Erythroblast (primary cell): ENCODE data around the gene RNF8.
A peak's percentile ranks its signal among the peaks of the same experiment; 100 is the strongest.

ENCODE experiments used
- DNase-seq, 2 experiments: peaks; one replicate each; lab custom pipeline; 2025; lab: John Stamatoyannopoulos, UW
- GATA1 ChIP-seq: IDR thresholded peaks from 2 replicates; pipeline ENCODE4 v1.6.1; 2011; ENCODE audit warnings: low read depth, mild to moderate bottlenecking, control low read depth, low read length, moderate library complexity
- POLR2A ChIP-seq: IDR thresholded peaks from 2 replicates; pipeline ENCODE4 v1.6.1; 2011; ENCODE audit warnings: mild to moderate bottlenecking, low read length

The RNF8 gene

DNA sequence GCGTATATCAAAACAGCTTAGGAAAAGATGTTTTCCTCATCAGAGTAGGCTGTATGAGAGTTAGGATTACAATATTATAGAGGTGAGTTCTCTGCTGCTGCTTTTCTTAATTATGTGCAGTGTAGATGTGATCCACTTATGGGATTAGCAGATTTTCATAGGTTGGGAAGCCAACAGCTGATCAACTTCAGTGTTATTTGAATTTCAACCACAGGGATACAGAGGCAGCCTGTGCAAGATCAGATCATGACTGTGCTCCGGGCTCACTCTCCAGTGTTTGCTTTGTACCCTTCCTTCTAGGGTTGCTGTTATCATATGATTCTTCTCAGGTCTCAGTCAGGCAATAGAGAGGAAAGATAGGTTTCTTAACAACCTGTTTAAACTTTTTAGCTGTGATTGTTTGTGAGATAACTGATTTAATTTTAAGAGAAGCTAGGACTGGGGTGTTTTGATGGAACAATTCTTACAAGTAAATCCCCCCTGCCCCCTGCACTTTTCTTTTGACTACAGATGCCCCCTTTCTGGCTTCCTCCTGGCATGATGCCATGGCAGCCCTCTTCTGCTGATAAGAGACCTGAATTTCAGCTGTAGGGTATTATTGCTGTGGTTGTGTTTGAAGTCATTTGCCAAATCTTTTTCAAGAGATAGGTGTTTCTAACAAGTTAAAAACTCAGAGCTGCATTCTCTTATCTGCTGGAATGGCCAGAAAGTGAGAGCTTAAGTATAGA lies 8.5 kb downstream of the RNF8 start:
- TF ChIP-seq GATA1 (no peak), POLR2A (no peak)
- DNase-seq: peak in 1 of 2 experiments; percentile 23

GRCh38 chr6:37365791-37366190 lies 12.0 kb downstream of the RNF8 start:
- DNase-seq: peak; percentile 16 to 31

DNA sequence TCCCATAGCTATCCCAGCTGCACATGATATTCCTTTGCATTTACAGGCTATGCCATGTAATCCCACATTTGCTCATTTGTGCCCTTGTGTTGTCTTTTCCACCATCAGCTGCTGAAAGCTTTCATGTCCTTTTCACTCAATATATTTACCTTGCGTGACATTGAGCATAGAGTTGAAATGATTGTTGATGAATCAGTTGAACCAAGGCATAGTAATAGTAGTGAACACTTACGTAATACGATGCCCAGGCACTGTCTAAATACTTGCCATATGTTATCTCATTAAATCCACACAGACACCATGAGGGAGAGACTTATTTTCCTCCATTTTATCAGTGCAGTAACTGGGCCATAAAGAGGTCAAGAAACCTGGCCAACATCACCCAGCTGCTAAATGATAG lies 13.1 kb downstream of the RNF8 start:
- no peak for TF ChIP-seq POLR2A
- TF ChIP-seq GATA1: no peak
- no peak for DNase-seq

More at GRCh38 chr6:37365791-37366190, 12.0 kb downstream of the RNF8 start:
- TF ChIP-seq POLR2A: no peak
- no peak for TF ChIP-seq GATA1

DNA sequence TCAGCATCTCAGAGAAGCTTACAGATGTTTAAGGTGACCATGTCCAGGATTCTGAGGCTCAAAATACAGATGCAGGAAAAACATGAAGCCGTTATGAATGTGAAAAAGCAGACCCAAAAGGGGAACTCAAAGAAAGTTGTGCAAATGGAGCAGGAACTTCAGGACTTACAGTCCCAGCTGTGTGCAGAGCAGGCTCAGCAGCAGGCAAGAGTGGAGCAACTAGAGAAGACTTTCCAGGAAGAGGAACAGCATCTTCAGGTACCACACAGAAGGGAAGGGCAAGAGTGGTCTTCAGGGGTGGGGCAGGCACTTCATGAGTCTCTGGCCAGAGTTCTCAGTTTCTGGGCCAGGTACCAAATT lies 15.2 kb downstream of the RNF8 start:
- no peak for DNase-seq

DNA sequence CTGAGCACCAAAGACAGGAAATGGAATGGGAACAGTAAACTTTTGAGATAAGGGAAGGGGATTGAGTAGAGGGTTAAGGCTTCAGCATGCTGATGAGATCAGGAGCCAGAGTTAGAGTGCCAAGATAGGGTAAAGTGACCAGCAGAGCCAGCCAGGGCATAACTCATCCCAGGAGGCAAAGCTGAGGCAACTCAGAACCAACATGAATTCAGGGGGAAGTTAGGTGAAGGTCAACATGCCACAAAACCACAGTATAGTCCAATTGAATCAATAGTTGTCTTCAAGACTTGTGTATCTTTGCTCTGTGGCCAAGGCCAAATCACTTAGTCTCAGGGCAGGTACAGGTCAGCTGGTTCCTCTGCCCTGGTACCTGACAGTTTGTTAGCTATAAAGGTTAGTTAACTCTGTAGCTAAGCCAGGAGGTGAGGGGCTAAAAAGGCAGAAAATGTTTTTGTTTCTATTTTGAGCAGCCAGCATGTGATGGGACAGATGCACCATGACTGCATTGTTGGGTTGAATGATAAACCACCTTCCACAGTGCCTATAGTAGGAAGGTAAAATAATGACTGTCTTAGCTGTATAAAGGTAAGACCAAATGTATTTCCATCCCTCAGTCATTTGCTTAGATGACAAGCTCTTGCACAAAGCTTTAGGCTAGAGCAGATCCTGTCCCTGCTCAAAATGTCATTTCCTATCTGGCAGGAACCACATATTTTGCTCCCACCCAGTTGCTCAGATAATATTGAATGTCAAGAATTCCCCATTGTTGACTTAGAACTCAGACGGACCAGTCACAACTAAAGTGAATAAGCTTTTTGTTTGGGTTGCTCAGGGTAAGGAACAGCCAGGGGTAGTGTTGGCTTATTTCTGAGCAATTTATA lies 15.8 kb downstream of the RNF8 start:
- no peak for TF ChIP-seq GATA1
- no peak for TF ChIP-seq POLR2A
- DNase-seq: no peak

More for the DNA sequence above, 15.2 kb downstream of the RNF8 start:
- TF ChIP-seq POLR2A: no peak
- no peak for TF ChIP-seq GATA1

- no peak for DNase-seq
- TF ChIP-seq POLR2A (no peak), GATA1 (no peak)
Measured at GRCh38 chr6:37371154-37372083, 17.6 kb downstream of the RNF8 start.

GRCh38 chr6:37372116-37372515 lies 18.3 kb downstream of the RNF8 start:
- DNase-seq: no peak
- TF ChIP-seq GATA1: no peak
- no peak for TF ChIP-seq POLR2A

DNA sequence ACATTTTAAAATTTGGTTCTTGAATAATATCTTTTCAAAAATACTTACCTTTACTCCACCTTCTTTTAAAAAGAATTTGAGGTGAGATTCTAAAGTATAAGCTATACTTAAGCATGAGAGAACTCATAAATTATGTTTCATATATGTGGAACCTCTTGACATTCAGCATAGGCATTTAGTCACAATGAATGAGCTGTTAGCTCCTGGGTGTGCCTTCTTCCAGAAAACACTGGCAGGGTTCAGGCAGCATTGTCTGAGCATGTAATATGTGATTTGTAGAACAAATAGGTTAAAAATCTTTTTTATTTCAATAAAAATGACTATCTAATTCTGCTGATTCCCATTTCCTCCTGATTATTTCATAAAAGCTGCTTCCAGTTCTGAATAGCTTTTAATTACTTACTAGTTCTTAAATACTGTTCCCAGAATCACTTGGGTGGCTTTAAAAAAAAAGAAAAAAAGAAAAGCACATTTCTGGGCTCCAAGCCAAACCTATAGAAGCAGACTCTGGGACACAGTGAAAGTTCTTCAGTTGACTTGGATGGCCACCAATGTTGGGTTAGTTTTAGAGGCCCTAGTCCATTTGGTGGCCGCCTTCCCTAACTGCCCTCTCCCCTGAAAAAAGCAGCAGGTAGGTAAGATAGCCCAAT lies 20.2 kb downstream of the RNF8 start:
- peak in 1 of 2 experiments; percentile 13 for DNase-seq
- TF ChIP-seq POLR2A (no peak), GATA1 (no peak)

- TF ChIP-seq GATA1: no peak
- TF ChIP-seq POLR2A: no peak
- no peak for DNase-seq
Measured at GRCh38 chr6:37375376-37375775, 21.6 kb downstream of the RNF8 start.

DNA sequence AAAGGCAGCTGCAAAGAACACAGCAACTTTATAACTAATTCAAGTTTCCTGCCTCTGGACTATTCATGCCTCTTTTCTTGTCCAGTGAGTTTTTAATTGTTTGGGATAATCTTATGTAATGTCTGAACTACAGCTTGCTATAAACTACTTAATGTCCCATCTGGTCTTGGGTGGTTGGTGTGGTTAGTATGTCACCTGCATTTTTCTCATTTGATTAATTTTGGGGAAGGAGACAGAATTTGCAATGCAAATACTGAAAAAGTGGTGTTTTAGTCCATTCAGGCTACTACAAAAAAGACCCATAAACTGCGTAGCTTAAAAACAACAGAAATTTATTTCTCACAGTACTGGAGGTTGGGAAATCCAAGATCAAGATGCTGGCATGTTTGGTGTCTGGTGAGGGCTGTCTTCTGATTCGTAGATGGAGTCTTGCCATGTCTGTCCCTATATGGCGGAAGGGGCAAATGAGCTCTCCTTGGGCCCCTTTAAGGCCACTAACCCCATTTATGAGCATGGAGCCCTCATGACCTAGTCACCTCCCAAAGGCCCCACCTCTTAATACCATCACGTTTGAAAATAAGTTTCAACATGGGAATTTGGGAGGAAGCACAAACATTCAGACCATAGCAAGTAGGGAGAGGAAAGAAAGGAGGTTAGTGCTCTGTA lies 22.4 kb downstream of the RNF8 start:
- TF ChIP-seq GATA1 (no peak), POLR2A (no peak)
- no peak for DNase-seq

DNA sequence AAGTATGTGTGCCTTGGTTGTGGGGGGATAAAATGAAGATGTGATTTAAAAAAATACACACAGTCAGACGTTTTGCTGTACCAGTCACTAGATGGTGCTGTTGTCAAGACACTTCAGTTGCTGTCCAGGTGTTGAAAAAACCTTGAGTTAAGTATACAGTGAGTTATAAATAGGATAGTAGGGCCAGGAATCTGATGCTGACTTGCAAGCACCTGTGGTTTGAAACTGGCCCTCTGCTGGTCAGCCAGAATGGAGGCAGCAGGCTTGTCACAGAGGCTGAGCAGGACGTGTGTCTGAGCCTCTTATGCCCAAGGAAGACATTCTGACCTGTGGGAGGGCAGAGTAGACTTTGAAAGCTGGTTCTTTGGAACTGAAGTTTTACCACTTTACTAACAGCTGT lies 27.8 kb downstream of the RNF8 start:
- DNase-seq: peak; percentile 78 to 82
- TF ChIP-seq GATA1: no peak
- TF ChIP-seq POLR2A: no peak

DNA sequence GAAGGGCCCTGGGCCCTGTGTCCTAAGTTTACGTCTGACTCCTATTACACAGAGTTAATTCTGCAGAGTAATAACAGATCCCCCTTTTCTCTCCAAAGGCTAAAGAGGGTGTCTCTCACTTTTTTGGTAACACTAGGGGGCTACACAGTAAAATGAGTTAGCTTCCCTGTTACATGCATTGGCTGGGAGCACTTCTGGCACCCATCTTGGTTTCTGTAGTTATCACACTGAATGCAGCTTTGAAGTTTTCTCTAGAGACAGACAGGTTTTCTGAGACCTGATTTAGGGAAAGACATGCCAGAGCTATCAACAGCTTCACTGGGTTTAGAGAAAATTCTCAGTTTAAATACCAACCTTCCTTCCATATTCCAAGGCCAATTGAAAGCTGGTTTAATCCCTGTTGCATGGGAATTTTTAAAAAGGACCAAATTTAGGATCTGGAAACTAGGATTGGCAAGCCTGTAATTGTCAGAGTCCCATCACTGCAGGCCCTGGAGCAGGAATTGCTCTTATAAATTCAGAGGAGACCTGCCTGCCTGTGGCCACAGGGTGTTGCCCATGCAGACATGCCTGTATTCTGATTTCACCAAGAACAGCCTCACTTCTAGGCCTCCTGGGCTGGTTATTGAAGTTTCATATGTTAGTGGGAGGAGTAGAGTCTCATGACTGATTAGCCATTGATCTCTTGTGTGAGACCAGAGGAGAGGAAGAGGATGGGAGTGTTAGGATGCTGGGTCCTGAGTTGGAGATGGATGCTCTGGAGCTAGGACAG lies 29.4 kb downstream of the RNF8 start:
- peak; percentile 43 to 67 for DNase-seq
- TF ChIP-seq POLR2A (no peak), GATA1 (no peak)
